BLaER1 treated with 17β-estradiol and CSF1 and Interleukin-3, amounts not matched to agents 10 nM and 100 nM (cell line): ENCODE data around the gene CCDC57.

Experiments
- H3K27ac ChIP-seq, 11 experiments: shearing (Covaris generic); formaldehyde crosslinking; 2 replicates each; pipeline ENCODE4 v1.8.1; 2022
- H3K27me3 ChIP-seq, 11 experiments: shearing (Covaris generic); formaldehyde crosslinking; 2 replicates each; pipeline ENCODE4 v1.8.1; 2022
- H3K36me3 ChIP-seq, 11 experiments: shearing (Covaris generic); formaldehyde crosslinking; 2 replicates each; pipeline ENCODE4 v1.8.1; 2022
- H3K4me1 ChIP-seq, 10 experiments: shearing (Covaris generic); formaldehyde crosslinking; 2 replicates each; pipeline ENCODE4 v1.8.1; 2022
- H3K4me2 ChIP-seq, 11 experiments: shearing (Covaris generic); formaldehyde crosslinking; 2 replicates each; pipeline ENCODE4 v1.8.1; 2022
- H3K4me3 ChIP-seq, 10 experiments: shearing (Covaris generic); formaldehyde crosslinking; 2 replicates each; pipeline ENCODE4 v1.8.1; 2022
- H3K9ac ChIP-seq, 11 experiments: shearing (Covaris generic); formaldehyde crosslinking; 2 replicates each; pipeline ENCODE4 v1.8.1; 2022
- H3K9me3 ChIP-seq, 11 experiments: shearing (Covaris generic); formaldehyde crosslinking; replicated peaks in 1 of 11; 2 replicates each; pipeline ENCODE4 v1.8.1; 2022
- H4K20me1 ChIP-seq, 11 experiments: shearing (Covaris generic); formaldehyde crosslinking; 2 replicates each; pipeline ENCODE4 v1.8.1; 2022
- Cebpa-rat ChIP-seq, 11 experiments: shearing (Covaris generic); IDR thresholded peaks; 2 replicates each; pipeline ENCODE4 v1.8.1; 2022

CCDC57 gene

DNA sequence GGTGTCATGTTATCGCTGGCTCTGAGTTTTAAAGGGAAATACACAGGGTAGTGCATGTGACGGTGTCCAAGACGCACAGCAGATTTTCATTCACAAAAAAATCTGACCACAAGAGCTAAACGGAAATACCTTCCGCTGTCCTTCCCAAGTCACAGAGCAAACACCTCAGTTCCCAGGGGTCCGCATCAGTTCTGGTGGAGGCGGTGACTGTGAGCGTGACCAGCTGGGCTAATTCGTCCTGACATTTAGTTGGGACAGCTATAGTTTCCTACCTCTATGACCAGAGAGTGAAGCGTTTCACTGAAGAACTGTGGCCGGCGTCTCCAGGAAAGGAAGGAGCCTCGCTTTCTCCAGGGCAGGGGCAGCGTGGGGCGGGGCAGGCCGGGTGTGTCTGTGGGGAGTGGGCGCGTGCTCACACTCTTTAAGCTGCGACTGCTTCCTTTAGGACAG lies 104.1 kb downstream of the CCDC57 start:
- Histone ChIP-seq H3K27ac (no peak overlapping the region), H3K27me3 (no peaks in the 10 kb centered on the region)

GRCh38 chr17:82108038-82108437 lies 104.6 kb downstream of the CCDC57 start:
- Histone ChIP-seq H3K27ac (0 out of 22 replicates have a peak overlapping the region, but pooled peaks of 1 of the 11 experiments have one; percentile 83), H3K27me3 (no peaks in the 10 kb centered on the region), H3K4me1 (peaks cover 47 to 61% (median 58%) of the 10 kb centered on the region in 10 experiments), H3K36me3 (peaks cover 0 to 10% (median 3%) of the 10 kb centered on the region in 11 experiments; a peak in 5 of 22 replicates), H3K4me2 (peak overlapping the region; percentile 87 to 99 (median 95)), H4K20me1 (no peaks in the 10 kb centered on the region), H3K9me3 (no peaks in the 10 kb centered on the region), H3K9ac (peak overlapping the region in 5 of 11 experiments; percentile 4 to 77 (median 18); a peak in 5 of 22 replicates), H3K4me3 (no peak overlapping the region)
- TF ChIP-seq Cebpa-rat (IDR thresholded peaks at IDR 0.05): no peak

More for the DNA sequence above, 104.1 kb downstream of the CCDC57 start:
- peak overlapping the region; percentile 87 to 99 (median 95) for H3K4me2 ChIP-seq
- peaks cover 0 to 15% (median 8%) of the 10 kb centered on the region in 11 experiments; a peak in 5 of 22 replicates for H3K36me3 ChIP-seq
- H3K4me3 ChIP-seq: no peak overlapping the region
- peaks cover 47 to 60% (median 56%) of the 10 kb centered on the region in 10 experiments for H3K4me1 ChIP-seq
- H3K9ac ChIP-seq: peak overlapping the region in 5 of 11 experiments; percentile 4 to 77 (median 18); a peak in 5 of 22 replicates
- TF ChIP-seq Cebpa-rat (IDR thresholded peaks at IDR 0.05): no peak
- H4K20me1 ChIP-seq: no peaks in the 10 kb centered on the region
- no peaks in the 10 kb centered on the region for H3K9me3 ChIP-seq

DNA sequence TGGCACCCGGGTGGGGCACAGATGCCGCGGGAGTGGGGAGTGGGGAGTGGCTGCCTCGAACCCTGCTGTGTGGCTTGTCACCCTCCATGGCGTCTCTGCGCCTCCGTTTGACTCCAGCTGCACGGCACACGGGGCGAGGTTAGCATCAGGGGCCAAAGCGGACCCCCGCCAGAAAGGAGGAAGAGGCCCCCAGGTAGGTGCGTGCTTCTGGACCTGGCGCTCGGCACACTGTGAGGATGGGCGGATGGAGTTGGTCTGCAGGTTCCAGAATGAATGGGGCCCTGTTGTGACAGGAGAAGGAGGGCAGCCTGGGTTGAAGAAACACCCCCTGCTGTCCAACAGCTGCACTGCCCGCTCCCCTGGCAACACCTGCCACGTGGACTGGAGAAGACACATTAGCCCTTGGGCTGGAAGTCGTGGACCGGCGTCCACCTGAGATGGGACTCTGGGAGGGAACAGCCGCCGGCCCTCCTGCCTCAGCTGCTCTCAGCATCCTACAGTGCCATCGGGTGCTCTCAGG lies 105.2 kb downstream of the CCDC57 start:
- Histone ChIP-seq H3K9ac (peak overlapping the region; percentile 64 to 80 (median 77); a peak in 17 of 22 replicates), H3K4me3 (peak overlapping the region in 7 of 10 experiments; percentile 48 to 66 (median 57); a peak in 6 of 20 replicates), H4K20me1 (no peaks in the 10 kb centered on the region), H3K9me3 (no peaks in the 10 kb centered on the region), H3K4me1 (peaks cover 47 to 68% (median 61%) of the 10 kb centered on the region in 10 experiments), H3K27ac (peak overlapping the region in 10 of 11 experiments; percentile 75 to 89 (median 82); a peak in 17 of 22 replicates), H3K27me3 (no peaks in the 10 kb centered on the region), H3K4me2 (peak overlapping the region; percentile 87 to 99 (median 95)), H3K36me3 (peaks cover 0 to 4% (median 0%) of the 10 kb centered on the region in 11 experiments; a peak in 3 of 22 replicates)
- TF ChIP-seq Cebpa-rat (IDR thresholded peaks at IDR 0.05): no peak

GRCh38 chr17:82106688-82107305 lies 105.8 kb downstream of the CCDC57 start:
- Histone ChIP-seq H3K27ac (peak overlapping the region; percentile 74 to 89 (median 81)), H3K9ac (peak overlapping the region; percentile 64 to 80 (median 77)), H3K4me3 (peak overlapping the region; percentile 39 to 66 (median 55))

DNA sequence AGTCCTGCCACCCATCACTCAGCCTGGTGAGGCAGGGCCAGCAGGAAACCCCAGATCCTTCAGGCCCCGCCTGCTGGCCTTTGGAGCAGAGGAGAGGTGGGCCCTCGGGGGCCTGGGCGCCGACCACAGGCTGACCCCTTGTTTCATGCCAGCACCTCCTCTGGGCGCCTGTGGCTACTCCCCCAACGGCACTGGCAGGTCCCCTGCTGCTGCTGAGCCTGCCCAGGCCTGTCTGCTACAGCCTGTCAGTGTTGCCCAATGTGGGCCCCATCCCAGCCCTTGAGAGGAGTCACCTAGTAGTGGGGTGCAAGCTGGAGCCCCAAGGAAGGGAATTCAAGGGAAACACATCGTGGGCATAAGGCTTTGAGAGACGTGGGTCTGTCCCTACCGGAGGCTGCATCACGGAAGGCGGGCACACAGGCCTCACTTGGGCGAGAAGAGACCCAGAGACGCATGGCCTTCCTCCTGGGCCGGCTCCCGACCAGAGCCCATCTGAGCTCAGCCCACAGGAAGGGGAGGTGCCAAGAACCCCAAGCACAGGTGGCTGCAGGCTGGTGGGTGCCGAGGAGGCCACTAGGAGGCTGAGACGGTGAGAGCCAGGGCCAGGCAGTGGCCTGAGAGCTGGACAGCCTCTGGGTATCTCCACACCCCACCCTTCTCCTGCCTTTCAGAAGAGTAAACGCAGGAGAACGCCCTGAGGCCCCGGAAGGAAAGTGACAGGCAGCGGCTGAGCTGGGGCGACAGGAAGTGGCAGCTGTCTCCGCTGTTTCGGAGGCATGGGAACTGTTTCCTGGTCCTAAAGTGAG lies 106.6 kb downstream of the CCDC57 start:
- Histone ChIP-seq H3K4me2 (peak overlapping the region; percentile 87 to 99 (median 95)), H3K27me3 (no peaks in the 10 kb centered on the region), H3K4me3 (peak overlapping the region; percentile 39 to 66 (median 55)), H3K36me3 (0 out of 22 replicates have a peak, but pooled peaks cover 0 to 4% (median 0%) of the 10 kb centered on the region in 11 experiments), H3K27ac (peak overlapping the region; percentile 74 to 89 (median 81)), H4K20me1 (no peaks in the 10 kb centered on the region), H3K9me3 (no peaks in the 10 kb centered on the region), H3K9ac (peak overlapping the region; percentile 64 to 80 (median 77)), H3K4me1 (peaks cover 51 to 81% (median 74%) of the 10 kb centered on the region in 10 experiments)
- TF ChIP-seq Cebpa-rat (IDR thresholded peaks at IDR 0.05): no peak

More at GRCh38 chr17:82106688-82107305, 105.8 kb downstream of the CCDC57 start:
- no peaks in the 10 kb centered on the region for H3K36me3 ChIP-seq
- H3K4me2 ChIP-seq: peak overlapping the region; percentile 87 to 99 (median 95)
- TF ChIP-seq Cebpa-rat (IDR thresholded peaks at IDR 0.05): no peak
- no peaks in the 10 kb centered on the region for H4K20me1 ChIP-seq
- H3K27me3 ChIP-seq: no peaks in the 10 kb centered on the region
- H3K4me1 ChIP-seq: peaks cover 47 to 74% (median 67%) of the 10 kb centered on the region in 10 experiments
- no peaks in the 10 kb centered on the region for H3K9me3 ChIP-seq

GRCh38 chr17:82105417-82105881 lies 107.2 kb downstream of the CCDC57 start:
- Histone ChIP-seq H3K27me3 (no peaks in the 10 kb centered on the region), H3K4me1 (peaks cover 57 to 87% (median 81%) of the 10 kb centered on the region in 10 experiments), H3K9ac (peak overlapping the region; percentile 64 to 80 (median 77)), H3K4me2 (peak overlapping the region; percentile 87 to 99 (median 95)), H4K20me1 (no peaks in the 10 kb centered on the region), H3K27ac (peak overlapping the region; percentile 74 to 89 (median 81)), H3K9me3 (no peaks in the 10 kb centered on the region), H3K36me3 (peaks cover 0 to 7% (median 0%) of the 10 kb centered on the region in 11 experiments; a peak in 2 of 22 replicates), H3K4me3 (peak overlapping the region; percentile 39 to 66 (median 55))
- TF ChIP-seq Cebpa-rat (IDR thresholded peaks at IDR 0.05): no peak

GRCh38 chr17:82104797-82105416 lies 107.7 kb downstream of the CCDC57 start:
- Histone ChIP-seq H3K9ac (peak overlapping the region in 10 of 11 experiments; percentile 42 to 80 (median 76); a peak in 17 of 22 replicates), H3K4me3 (peak overlapping the region in 1 of 10 experiments; percentile 66; a peak in 1 of 20 replicates), H3K27me3 (no peaks in the 10 kb centered on the region), H4K20me1 (no peaks in the 10 kb centered on the region), H3K27ac (peak overlapping the region in 10 of 11 experiments; percentile 74 to 89 (median 82); a peak in 17 of 22 replicates), H3K4me2 (peak overlapping the region; percentile 87 to 99 (median 95)), H3K9me3 (no peaks in the 10 kb centered on the region), H3K4me1 (peaks cover 63 to 93% (median 86%) of the 10 kb centered on the region in 10 experiments), H3K36me3 (peaks cover 0 to 7% (median 0%) of the 10 kb centered on the region in 11 experiments; a peak in 2 of 22 replicates)
- no peak for TF ChIP-seq Cebpa-rat (IDR thresholded peaks at IDR 0.05)
